DMS79 treated with DMSO at 0.1 percent for 48 hours (cell line): Measurements from ENCODE around the gene RASGRF2.

Experiments
- DNase-seq: peaks from one replicate; lab custom pipeline; 2025; lab: John Stamatoyannopoulos, UW

The RASGRF2 gene

GRCh38 chr5:81177061-81177460, 216.9 kb downstream of the RASGRF2 start:
- DNase-seq = no peak

DNA sequence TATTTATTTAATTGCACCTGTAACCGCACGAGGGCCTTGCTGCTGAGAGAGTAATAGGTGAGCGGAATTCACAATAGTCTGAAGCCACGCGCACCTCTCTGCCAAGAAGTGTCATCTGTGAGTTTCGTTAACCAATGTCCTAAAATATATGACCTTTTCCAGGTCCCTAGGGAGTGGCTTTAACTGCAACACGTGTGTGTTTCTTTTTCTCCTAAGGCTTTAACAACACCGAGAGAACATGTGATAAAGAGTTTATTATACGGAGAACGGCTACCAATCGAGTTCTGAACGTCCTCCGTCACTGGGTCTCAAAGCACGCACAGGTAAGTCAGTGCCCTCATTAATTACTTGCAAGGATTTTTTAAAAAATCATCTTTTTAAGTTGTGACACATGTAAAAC, 219.8 kb downstream of the RASGRF2 start:
- DNase-seq = no peak

- no peak for DNase-seq
Observed at GRCh38 chr5:81180780-81181460, 220.8 kb downstream of the RASGRF2 start.

DNA sequence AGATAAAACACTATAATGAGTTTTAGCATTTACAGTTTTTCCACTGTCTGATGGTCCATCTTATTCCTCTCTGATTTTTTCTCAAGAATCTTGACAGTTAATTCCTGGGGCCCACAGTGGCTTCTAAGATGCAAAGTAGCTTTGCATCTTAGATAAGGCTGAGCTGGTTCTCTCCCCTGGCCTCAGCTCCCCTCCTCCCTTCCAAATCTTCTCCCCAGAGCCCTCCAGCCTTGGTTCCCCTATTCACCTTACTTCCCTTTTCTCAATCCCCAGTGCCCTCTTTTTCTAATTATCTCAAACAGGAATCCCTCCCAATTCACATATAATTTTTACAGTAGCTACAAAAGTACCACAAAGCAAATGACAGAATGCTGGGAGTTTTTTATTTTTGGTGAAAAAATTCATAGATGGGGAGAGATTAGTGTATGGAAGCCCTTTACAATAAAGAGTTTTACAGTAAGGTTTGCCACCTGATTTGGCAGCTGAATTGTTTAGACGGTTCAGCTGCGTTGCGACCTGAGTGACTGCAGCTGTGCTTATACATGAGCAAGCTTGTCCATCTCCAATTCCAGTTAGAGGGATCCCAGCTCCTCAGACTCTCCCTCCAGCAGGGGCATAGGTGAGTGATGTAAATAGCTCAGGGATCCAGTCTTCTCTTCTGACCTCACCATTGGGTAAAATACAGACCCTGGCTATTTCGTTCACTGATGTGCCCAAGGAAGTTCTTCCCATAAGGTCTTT, 221.6 kb downstream of the RASGRF2 start:
- DNase-seq = no peak

- no peak for DNase-seq
Observed at GRCh38 chr5:81182396-81183390, 222.5 kb downstream of the RASGRF2 start.

- DNase-seq = no peak
Observed at GRCh38 chr5:81183811-81184748, 223.9 kb downstream of the RASGRF2 start.

- no peak for DNase-seq
Observed at GRCh38 chr5:81184749-81185110, 224.6 kb downstream of the RASGRF2 start.

GRCh38 chr5:81187885-81188284, 227.7 kb downstream of the RASGRF2 start:
- no peak for DNase-seq

DNA sequence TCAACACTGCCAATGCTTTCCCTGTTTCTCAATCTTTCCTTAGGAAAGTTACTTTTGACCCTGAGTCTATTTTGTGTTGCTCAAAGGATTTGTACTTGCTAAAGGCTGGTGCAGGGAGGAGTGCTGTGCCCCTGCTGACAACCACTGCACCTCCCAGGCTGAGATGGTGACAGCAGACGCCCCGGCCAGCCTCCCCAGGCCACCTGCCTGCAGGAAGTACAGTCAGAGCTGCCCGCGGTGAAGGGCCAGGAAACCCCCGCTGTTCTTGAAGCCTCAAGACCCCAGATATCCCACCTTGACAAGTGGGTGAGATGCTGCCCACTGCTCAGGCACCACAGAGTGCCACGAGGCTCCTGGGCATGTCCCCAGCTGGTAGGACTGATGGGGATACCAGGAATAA, 228.8 kb downstream of the RASGRF2 start:
- no peak for DNase-seq

GRCh38 chr5:81189875-81190498, 229.8 kb downstream of the RASGRF2 start:
- no peak for DNase-seq

- no peak for DNase-seq
Observed at GRCh38 chr5:81191726-81192372, 231.7 kb downstream of the RASGRF2 start.

GRCh38 chr5:81192373-81192750, 232.2 kb downstream of the RASGRF2 start:
- no peak for DNase-seq

DNA sequence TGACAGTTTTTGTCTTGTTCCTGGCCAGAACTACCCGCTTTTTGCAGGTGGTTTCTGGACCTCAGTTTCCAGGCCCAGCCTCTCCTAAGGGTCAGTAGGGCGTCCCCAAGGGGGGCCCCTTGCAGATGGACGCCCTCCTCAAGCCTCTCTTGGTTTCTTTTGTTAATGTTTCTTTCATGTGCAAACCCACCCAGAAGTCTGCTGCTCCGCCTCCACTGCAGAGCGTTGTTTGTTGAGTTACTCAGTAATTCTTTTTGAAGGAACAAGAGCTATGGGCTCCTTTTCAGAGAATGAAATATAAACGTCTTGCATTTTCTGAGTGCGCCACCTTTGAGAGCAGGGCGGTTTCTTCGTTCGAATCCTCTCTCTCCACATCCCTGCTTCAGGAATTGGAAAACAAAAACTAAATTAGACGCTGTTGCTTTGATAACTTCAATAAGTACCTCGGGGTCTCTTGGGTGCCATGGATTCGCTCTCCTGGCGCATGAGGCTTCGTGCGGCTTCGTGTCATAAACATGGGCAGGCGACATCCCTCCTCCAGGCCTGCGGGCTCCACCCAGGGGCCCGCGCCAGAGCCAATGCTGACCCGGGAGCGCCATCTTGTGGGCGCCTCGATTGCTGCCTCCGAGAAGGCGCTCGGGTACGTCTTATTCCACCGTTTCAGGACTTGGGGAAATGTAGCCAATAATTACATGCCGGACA, 234.6 kb downstream of the RASGRF2 start:
- peak; percentile 59 for DNase-seq

GRCh38 chr5:81195335-81195929, 235.3 kb downstream of the RASGRF2 start:
- DNase-seq = no peak

DNA sequence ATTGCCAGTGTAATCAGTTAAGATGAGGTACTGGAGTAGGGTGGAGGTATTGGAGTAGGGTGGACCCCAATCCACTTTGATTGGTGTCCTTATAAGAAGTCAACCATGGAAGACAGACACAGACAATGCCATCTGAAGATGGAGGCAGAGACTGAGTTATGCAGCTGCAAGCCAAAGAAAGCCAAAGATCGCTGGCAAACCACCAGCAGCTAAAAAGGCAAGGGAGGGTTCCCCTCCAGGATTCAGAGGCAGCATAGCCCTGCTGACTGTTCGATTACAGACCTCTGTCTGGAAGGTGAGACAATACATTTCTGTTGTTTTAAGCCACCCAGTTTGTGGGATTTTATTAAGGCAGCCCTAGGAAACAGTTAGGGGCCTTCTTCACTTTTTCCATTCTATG, 242.5 kb downstream of the RASGRF2 start:
- DNase-seq = no peak

DNA sequence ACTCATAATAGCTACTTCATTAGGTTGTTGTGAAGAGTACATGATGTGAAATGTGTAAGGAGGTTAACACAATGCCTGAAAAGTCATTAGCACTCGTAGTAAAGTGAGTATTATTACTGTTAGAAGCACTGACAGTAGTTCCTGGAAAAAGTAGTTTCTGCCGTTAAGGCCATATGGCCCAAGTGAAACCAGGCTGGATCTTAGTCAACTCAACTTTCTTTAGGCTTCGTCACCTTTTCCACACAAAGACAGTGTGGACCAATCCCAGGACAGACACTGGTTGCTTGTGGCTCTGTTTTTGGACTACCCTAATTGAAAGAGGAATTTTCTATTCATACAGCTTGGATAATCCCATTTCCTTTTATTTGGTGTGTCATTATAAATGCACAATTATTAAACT, 243.6 kb downstream of the RASGRF2 start:
- no peak for DNase-seq

DNA sequence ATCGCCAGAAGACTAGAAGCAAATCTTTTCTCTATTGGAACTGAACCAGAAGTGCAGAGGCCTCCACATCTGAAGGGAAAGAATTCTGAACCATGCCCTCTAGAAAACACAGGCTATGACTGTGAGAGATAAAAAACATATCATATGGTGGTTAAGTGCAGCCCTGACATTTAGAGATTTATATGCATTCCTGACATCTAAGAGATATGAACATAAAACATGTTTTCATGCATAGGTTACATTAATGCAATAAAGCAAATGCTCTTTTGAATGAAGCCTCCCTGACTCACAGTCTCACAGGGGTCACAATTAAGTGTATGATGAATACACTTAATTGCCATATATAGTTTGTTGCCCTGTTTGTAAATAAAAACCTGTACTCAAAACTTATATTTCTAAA, 244.0 kb downstream of the RASGRF2 start:
- no peak for DNase-seq

- no peak for DNase-seq
Observed at GRCh38 chr5:81205058-81205457, 244.9 kb downstream of the RASGRF2 start.

GRCh38 chr5:81207009-81207408, 246.8 kb downstream of the RASGRF2 start:
- DNase-seq = no peak
